BLaER1 (cell line): ENCODE results near the gene CD5L.

Experiments used
- H3K27ac ChIP-seq: shearing (Covaris generic); formaldehyde crosslinking; 2 replicates; pipeline ENCODE4 v1.8.1; 2022
- H3K27me3 ChIP-seq: shearing (Covaris generic); formaldehyde crosslinking; 2 replicates; pipeline ENCODE4 v1.8.1; 2022
- H3K36me3 ChIP-seq: shearing (Covaris generic); formaldehyde crosslinking; 2 replicates; pipeline ENCODE4 v1.8.1; 2022
- H3K4me1 ChIP-seq: shearing (Covaris generic); formaldehyde crosslinking; 2 replicates; pipeline ENCODE4 v1.8.1; 2022
- H3K4me2 ChIP-seq: shearing (Covaris generic); formaldehyde crosslinking; 2 replicates; pipeline ENCODE4 v1.8.1; 2022
- H3K4me3 ChIP-seq: shearing (Covaris generic); formaldehyde crosslinking; 2 replicates; pipeline ENCODE4 v1.8.1; 2022
- H3K9ac ChIP-seq: shearing (Covaris generic); formaldehyde crosslinking; 2 replicates; pipeline ENCODE4 v1.8.1; 2022
- H3K9me3 ChIP-seq: shearing (Covaris generic); formaldehyde crosslinking; 2 replicates; pipeline ENCODE4 v1.8.1; 2022
- H4K20me1 ChIP-seq: shearing (Covaris generic); formaldehyde crosslinking; 2 replicates; pipeline ENCODE4 v1.8.1; 2022
- Cebpa-rat ChIP-seq: shearing (Covaris generic); IDR thresholded peaks from 2 replicates; pipeline ENCODE4 v1.8.1; 2022

Gene CD5L

DNA sequence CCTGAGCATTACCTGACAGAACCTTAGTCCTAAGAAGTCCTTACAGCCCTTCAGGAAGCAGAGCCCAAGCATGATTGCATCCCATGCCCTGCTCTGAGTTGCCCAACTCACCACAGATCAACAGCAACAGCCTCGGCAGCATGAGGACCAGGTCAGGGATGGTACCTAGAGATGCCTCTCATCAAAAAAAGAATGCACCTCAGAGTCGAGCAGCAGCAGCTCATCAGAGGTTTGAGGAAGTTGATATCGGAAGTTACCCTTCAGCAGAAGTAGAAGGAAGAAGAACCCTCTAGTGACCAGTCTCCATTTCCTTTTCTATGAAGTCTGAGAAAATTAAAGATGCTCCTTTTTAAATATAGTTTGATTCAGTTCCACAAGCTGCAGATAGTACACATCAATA, 21.7 kb downstream of the CD5L start, which contains the start of gene FCRL1:
Gene FCRL1, minus strand, starts transcription at position 225 of the 400 bp plus-strand sequence. Its CDS starts 83 bp downstream, at position 142.
- H3K9me3 ChIP-seq, result no peaks in the 10 kb centered on the region
- TF ChIP-seq Cebpa-rat, result no peak
- peaks cover 15% of the 10 kb centered on the region for H3K4me1 ChIP-seq
- H3K4me2 ChIP-seq, result peak within 1 kb of the TSS; percentile 57
- H4K20me1 ChIP-seq, result no peaks in the 10 kb centered on the region
- no peaks in the 10 kb centered on the region for H3K27me3 ChIP-seq
- H3K27ac ChIP-seq, result no peak within 1 kb of the TSS
- no peak within 1 kb of the TSS for H3K4me3 ChIP-seq
- H3K9ac ChIP-seq, result no peak within 1 kb of the TSS
- no peaks in the 10 kb centered on the region for H3K36me3 ChIP-seq

- H3K9ac ChIP-seq, result no peak overlapping the region
- H3K27ac ChIP-seq, result no peak overlapping the region
- no peak overlapping the region for H3K4me3 ChIP-seq
- no peaks in the 10 kb centered on the region for H3K27me3 ChIP-seq
- TF ChIP-seq Cebpa-rat, result no peak
- H3K4me1 ChIP-seq, result peaks cover 15% of the 10 kb centered on the region
- no peaks in the 10 kb centered on the region for H4K20me1 ChIP-seq
- H3K4me2 ChIP-seq, result 0 out of 2 replicates have a peak overlapping the region, but pooled peaks have one; percentile 57
- no peaks in the 10 kb centered on the region for H3K36me3 ChIP-seq
- peaks cover 3% of the 10 kb centered on the region; the same call in 1 of the 2 replicates for H3K9me3 ChIP-seq
Measured at GRCh38 chr1:157819215-157819614, 22.4 kb downstream of the CD5L start.

- H3K27ac ChIP-seq, result no peak overlapping the region
- H3K27me3 ChIP-seq, result no peaks in the 10 kb centered on the region
- H3K36me3 ChIP-seq, result no peaks in the 10 kb centered on the region
- H3K4me3 ChIP-seq, result no peak overlapping the region
- H3K4me2 ChIP-seq, result no peak overlapping the region
- no peak overlapping the region for H3K9ac ChIP-seq
- H3K9me3 ChIP-seq, result peaks cover 31% of the 10 kb centered on the region
- no peak for TF ChIP-seq Cebpa-rat
- no peaks in the 10 kb centered on the region for H4K20me1 ChIP-seq
- no peaks in the 10 kb centered on the region for H3K4me1 ChIP-seq
Measured at GRCh38 chr1:157813269-157813668, 28.3 kb downstream of the CD5L start.

DNA sequence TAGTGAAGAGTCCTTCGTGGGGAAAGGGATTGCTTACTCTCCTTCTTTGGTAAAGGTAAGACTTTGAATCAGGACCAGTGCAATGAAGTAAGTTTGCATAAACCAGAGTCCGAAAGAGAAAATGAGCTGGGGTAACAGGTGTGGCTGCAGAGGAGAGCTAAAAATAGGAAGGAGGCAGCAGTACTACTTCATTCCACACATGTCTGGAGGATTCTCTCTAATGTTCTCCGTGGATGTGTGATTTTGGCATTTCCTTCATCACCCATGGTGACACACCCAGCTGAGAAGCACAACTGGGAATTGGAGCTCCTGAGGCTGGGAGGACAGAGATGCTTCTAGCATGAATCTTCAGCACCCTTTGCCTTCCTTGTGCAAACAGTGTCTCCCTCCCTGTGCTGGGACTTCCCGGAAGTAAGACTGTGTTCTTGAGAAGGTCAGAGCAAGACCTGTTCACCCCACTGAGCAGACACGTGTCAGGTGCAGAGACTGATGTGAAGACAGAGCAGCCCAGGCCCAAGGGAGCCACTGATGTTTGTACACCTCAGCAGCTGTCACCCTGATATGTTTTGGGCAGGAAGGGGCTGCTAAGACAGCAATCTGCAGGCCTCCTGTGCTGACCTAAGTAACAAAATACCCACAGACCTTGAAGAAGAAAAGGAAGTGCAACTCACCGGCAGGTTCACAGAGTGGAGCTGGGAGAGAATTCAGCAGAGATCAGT, 35.0 kb downstream of the CD5L start:
- H3K9ac ChIP-seq, result no peak overlapping the region
- H4K20me1 ChIP-seq, result no peaks in the 10 kb centered on the region
- no peaks in the 10 kb centered on the region for H3K36me3 ChIP-seq
- no peak overlapping the region for H3K4me3 ChIP-seq
- no peak overlapping the region for H3K27ac ChIP-seq
- TF ChIP-seq Cebpa-rat, result no peak
- H3K9me3 ChIP-seq, result peaks cover 8% of the 10 kb centered on the region
- no peaks in the 10 kb centered on the region for H3K27me3 ChIP-seq
- no peak overlapping the region for H3K4me2 ChIP-seq
- H3K4me1 ChIP-seq, result no peaks in the 10 kb centered on the region; the same call in 1 of the 2 replicates

GRCh38 chr1:157803851-157804250, 37.8 kb downstream of the CD5L start:
- no peak overlapping the region for H3K9ac ChIP-seq
- no peak overlapping the region for H3K4me2 ChIP-seq

DNA sequence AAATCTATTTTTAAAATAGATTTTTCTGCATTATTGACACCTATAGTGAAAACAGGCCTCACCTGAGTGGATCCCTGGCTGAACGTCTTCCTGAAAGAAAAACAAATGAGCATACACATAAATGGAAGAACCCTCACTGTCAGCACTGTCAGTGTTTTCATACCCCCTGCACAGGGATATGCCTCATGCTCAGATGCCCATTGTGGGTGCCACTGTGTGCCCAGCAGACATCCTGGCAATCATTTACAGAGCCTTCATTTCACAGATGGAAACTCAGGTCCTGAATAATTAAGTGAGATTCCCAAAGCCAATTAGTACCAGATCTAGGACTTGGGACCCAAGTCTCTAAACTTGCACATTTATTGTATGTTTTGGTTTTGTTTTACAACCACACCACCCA, 41.6 kb downstream of the CD5L start:
- Histone ChIP-seq H3K4me1 (peaks cover 6% of the 10 kb centered on the region; the same call in 1 of the 2 replicates), H3K4me2 (no peak overlapping the region), H3K4me3 (no peak overlapping the region), H3K36me3 (no peaks in the 10 kb centered on the region), H3K9me3 (peaks cover 8% of the 10 kb centered on the region; the same call in 1 of the 2 replicates), H4K20me1 (no peaks in the 10 kb centered on the region), H3K27ac (no peak overlapping the region), H3K9ac (no peak overlapping the region), H3K27me3 (no peaks in the 10 kb centered on the region)
- no peak for TF ChIP-seq Cebpa-rat

More at GRCh38 chr1:157803851-157804250, 37.8 kb downstream of the CD5L start:
- H3K4me1 ChIP-seq, result no peaks in the 10 kb centered on the region; the same call in 1 of the 2 replicates
- H3K4me3 ChIP-seq, result no peak overlapping the region
- no peak overlapping the region for H3K27ac ChIP-seq
- no peaks in the 10 kb centered on the region for H3K27me3 ChIP-seq
- H3K9me3 ChIP-seq, result peaks cover 8% of the 10 kb centered on the region; the same call in 1 of the 2 replicates
- H4K20me1 ChIP-seq, result no peaks in the 10 kb centered on the region
- no peak for TF ChIP-seq Cebpa-rat
- H3K36me3 ChIP-seq, result no peaks in the 10 kb centered on the region

- TF ChIP-seq Cebpa-rat, result no peak
- Histone ChIP-seq H3K27me3 (no peaks in the 10 kb centered on the region), H3K9ac (no peak overlapping the region), H3K4me1 (peaks cover 6% of the 10 kb centered on the region; the same call in 1 of the 2 replicates), H4K20me1 (no peaks in the 10 kb centered on the region), H3K36me3 (no peaks in the 10 kb centered on the region), H3K27ac (no peak overlapping the region), H3K4me2 (0 out of 2 replicates have a peak overlapping the region, but pooled peaks have one; percentile 0), H3K9me3 (peaks cover 17% of the 10 kb centered on the region), H3K4me3 (no peak overlapping the region)
Measured at GRCh38 chr1:157798211-157798610, 43.4 kb downstream of the CD5L start.

DNA sequence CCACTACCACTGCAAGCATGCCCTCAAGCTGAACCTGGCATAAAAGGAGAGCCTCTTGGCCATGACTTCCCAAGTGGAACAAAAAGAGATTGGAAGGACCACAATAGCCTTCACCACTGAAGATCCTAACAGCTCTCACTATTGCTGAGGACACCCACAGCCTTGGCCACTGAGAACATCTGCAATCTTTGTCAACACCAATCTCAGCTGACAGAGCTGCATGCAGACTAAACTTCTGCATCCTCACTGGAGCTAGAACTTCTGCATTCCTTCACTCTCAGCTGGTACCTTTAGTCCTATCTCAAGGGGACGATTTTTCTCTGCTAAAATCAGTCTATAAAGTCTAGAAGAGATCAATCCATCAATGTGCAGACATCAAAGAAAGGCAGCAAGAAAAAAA, 56.4 kb downstream of the CD5L start:
- no peak overlapping the region for H3K4me2 ChIP-seq

GRCh38 chr1:157784801-157785200, 56.8 kb downstream of the CD5L start:
- Histone ChIP-seq H3K36me3 (no peaks in the 10 kb centered on the region), H3K9ac (no peak overlapping the region), H3K4me2 (no peak overlapping the region), H3K4me1 (peaks cover 7% of the 10 kb centered on the region; the same call in 1 of the 2 replicates), H3K27me3 (no peaks in the 10 kb centered on the region), H3K4me3 (no peak overlapping the region), H3K9me3 (no peaks in the 10 kb centered on the region), H4K20me1 (no peaks in the 10 kb centered on the region), H3K27ac (no peak overlapping the region)
- no peak for TF ChIP-seq Cebpa-rat

More for the DNA sequence above, 56.4 kb downstream of the CD5L start:
- no peak overlapping the region for H3K4me3 ChIP-seq
- TF ChIP-seq Cebpa-rat, result no peak
- no peaks in the 10 kb centered on the region for H4K20me1 ChIP-seq
- no peaks in the 10 kb centered on the region for H3K36me3 ChIP-seq
- H3K27ac ChIP-seq, result no peak overlapping the region
- H3K9ac ChIP-seq, result no peak overlapping the region
- H3K9me3 ChIP-seq, result no peaks in the 10 kb centered on the region
- H3K4me1 ChIP-seq, result peaks cover 7% of the 10 kb centered on the region; the same call in 1 of the 2 replicates
- no peaks in the 10 kb centered on the region for H3K27me3 ChIP-seq

GRCh38 chr1:157782931-157783330, 58.7 kb downstream of the CD5L start:
- Histone ChIP-seq H3K9me3 (no peaks in the 10 kb centered on the region), H3K4me3 (no peak overlapping the region), H3K36me3 (no peaks in the 10 kb centered on the region), H3K4me2 (no peak overlapping the region), H3K27ac (no peak overlapping the region), H3K9ac (no peak overlapping the region), H3K27me3 (no peaks in the 10 kb centered on the region), H4K20me1 (no peaks in the 10 kb centered on the region), H3K4me1 (peaks cover 7% of the 10 kb centered on the region; the same call in 1 of the 2 replicates)
- no peak for TF ChIP-seq Cebpa-rat
